Measurements from ENCODE around the gene FERMT2. TPM values are rescaled to one million over a fixed set of nuclear protein-coding genes. Genes with fewer than 3 reads are reported as not detected.

FERMT2 gene
- total RNA-seq, 1 experiment from 2014 or later = 40.8 TPM

GRCh38 chr14:52936437-52936836 lies 14.4 kb downstream of the FERMT2 start:
- ChIA-PET POLR2A (no interaction called here), CTCF (no interaction called here)

GRCh38 chr14:52935833-52936232 lies 15.0 kb downstream of the FERMT2 start:
- TF ChIP-seq CTCF (IDR thresholded peaks at IDR 0.05; ENCODE audit: insufficient read depth in 1 of 2, low read depth in 1 of 2, low read length in 1 of 2, severe bottlenecking in 1 of 2, unreplicated experiment in 1 of 2) = no peak
- Histone ChIP-seq H3K36me3 (ENCODE audit: control insufficient read depth, insufficient read depth, low read length) (no peaks in the 10 kb centered on the region), H3K4me3 (ENCODE audit: low read depth, low read length) (no peak overlapping the region), H3K27me3 (replicated peaks; ENCODE audit: control insufficient read depth, insufficient read depth, low read length) (no peaks in the 10 kb centered on the region), H3K4me1 (peaks cover 28% of the 10 kb centered on the region; the same call in 1 of the 2 replicates), H3K9me3 (no peaks in the 10 kb centered on the region)
- no peak overlapping the region for H3K27ac Mint-ChIP-seq (ENCODE audit: unreplicated experiment)
- H3K9me3 Mint-ChIP-seq (ENCODE audit: unreplicated experiment) = no peaks in the 10 kb centered on the region
- peaks cover 10% of the 10 kb centered on the region for H3K4me1 Mint-ChIP-seq (ENCODE audit: low read depth, unreplicated experiment)
- ChIA-PET CTCF (no interaction called here), POLR2A (no interaction called here)
- H3K27me3 Mint-ChIP-seq (ENCODE audit: insufficient read depth, unreplicated experiment) = no peaks in the 10 kb centered on the region
- no peak for DNase-seq
- intact Hi-C loops (cut with micrococcal nuclease; ENCODE audit: unreplicated experiment) = no loop called here
- BruUV-seq (replicated peaks) = no TSS peak
- H3K36me3 Mint-ChIP-seq (ENCODE audit: insufficient read depth, unreplicated experiment) = no peaks in the 10 kb centered on the region
- no peak overlapping the region for H3K4me3 Mint-ChIP-seq (ENCODE audit: unreplicated experiment)

More at GRCh38 chr14:52936437-52936836, 14.4 kb downstream of the FERMT2 start:
- H3K4me3 ChIP-seq (ENCODE audit: low read depth, low read length) = no peak overlapping the region
- intact Hi-C loops (cut with micrococcal nuclease; ENCODE audit: unreplicated experiment) = no loop called here
- H3K27me3 ChIP-seq (replicated peaks; ENCODE audit: control insufficient read depth, insufficient read depth, low read length) = no peaks in the 10 kb centered on the region
- no peak overlapping the region for H3K27ac Mint-ChIP-seq (ENCODE audit: unreplicated experiment)
- no peaks in the 10 kb centered on the region for H3K27me3 Mint-ChIP-seq (ENCODE audit: insufficient read depth, unreplicated experiment)
- no peaks in the 10 kb centered on the region for H3K9me3 Mint-ChIP-seq (ENCODE audit: unreplicated experiment)
- no peak overlapping the region for H3K4me3 Mint-ChIP-seq (ENCODE audit: unreplicated experiment)
- no peak for TF ChIP-seq CTCF (IDR thresholded peaks at IDR 0.05; ENCODE audit: insufficient read depth in 1 of 2, low read depth in 1 of 2, low read length in 1 of 2, severe bottlenecking in 1 of 2, unreplicated experiment in 1 of 2)
- no peaks in the 10 kb centered on the region for H3K36me3 ChIP-seq (ENCODE audit: control insufficient read depth, insufficient read depth, low read length)
- DNase-seq = no peak
- H3K9me3 ChIP-seq = no peaks in the 10 kb centered on the region
- BruUV-seq (replicated peaks) = no TSS peak
- no peaks in the 10 kb centered on the region for H3K36me3 Mint-ChIP-seq (ENCODE audit: insufficient read depth, unreplicated experiment)
- peaks cover 28% of the 10 kb centered on the region; the same call in 1 of the 2 replicates for H3K4me1 ChIP-seq
- peaks cover 10% of the 10 kb centered on the region for H3K4me1 Mint-ChIP-seq (ENCODE audit: low read depth, unreplicated experiment)

GRCh38 chr14:52934762-52935161 lies 16.1 kb downstream of the FERMT2 start:
- ChIA-PET CTCF (interaction anchor here (0.5 to 0.6 kb wide), 2 partner anchors 25 to 180 kb away, joined by 4 to 6 read pairs; no protein-coding TSS in a partner anchor), POLR2A (interaction anchor here (0.7 kb wide), 1 partner anchor 14 kb away, joined by 8 read pairs; no protein-coding TSS in a partner anchor)
- no peaks in the 10 kb centered on the region for H3K27me3 ChIP-seq (replicated peaks; ENCODE audit: control insufficient read depth, insufficient read depth, low read length)
- H3K4me3 ChIP-seq (ENCODE audit: low read depth, low read length) = no peak overlapping the region
- H3K36me3 Mint-ChIP-seq (ENCODE audit: insufficient read depth, unreplicated experiment) = no peaks in the 10 kb centered on the region
- H3K4me1 Mint-ChIP-seq (ENCODE audit: low read depth, unreplicated experiment) = peaks cover 10% of the 10 kb centered on the region
- BruUV-seq (replicated peaks) = no TSS peak
- H3K9me3 ChIP-seq = no peaks in the 10 kb centered on the region
- H3K4me1 ChIP-seq = peaks cover 22% of the 10 kb centered on the region; the same call in 1 of the 2 replicates
- no peak for TF ChIP-seq CTCF (IDR thresholded peaks at IDR 0.05; ENCODE audit: insufficient read depth in 1 of 2, low read depth in 1 of 2, low read length in 1 of 2, severe bottlenecking in 1 of 2, unreplicated experiment in 1 of 2)
- H3K4me3 Mint-ChIP-seq (ENCODE audit: unreplicated experiment) = no peak overlapping the region
- no peaks in the 10 kb centered on the region for H3K9me3 Mint-ChIP-seq (ENCODE audit: unreplicated experiment)
- no peaks in the 10 kb centered on the region for H3K36me3 ChIP-seq (ENCODE audit: control insufficient read depth, insufficient read depth, low read length)
- no peak for DNase-seq
- intact Hi-C loops (cut with micrococcal nuclease; ENCODE audit: unreplicated experiment) = no loop called here
- no peak overlapping the region for H3K27ac Mint-ChIP-seq (ENCODE audit: unreplicated experiment)
- no peaks in the 10 kb centered on the region for H3K27me3 Mint-ChIP-seq (ENCODE audit: insufficient read depth, unreplicated experiment)

Data from Caco-2 (cell line).